22Rv1 (cell line): ENCODE measurements around the gene NREP.

ENCODE experiments used
- H3K27ac ChIP-seq: fragments of 450-650 bp; 2 replicates; pipeline ENCODE4 v1.5.1; 2017
- CTCF ChIP-seq: fragments of 450-650 bp; IDR thresholded peaks from 2 replicates; pipeline ENCODE4 v1.5.1; 2017; ENCODE audit warnings: mild to moderate bottlenecking
- ZFX ChIP-seq: fragments of 450-650 bp; IDR thresholded peaks from 2 replicates; pipeline ENCODE4 v1.6.1; 2017; ENCODE audit warnings: antibody characterized with exemption, borderline replicate concordance

The NREP gene

GRCh38 chr5:111790295-111790694 is 33.3 kb upstream of the NREP start:
- TF ChIP-seq ZFX (no peak), CTCF (no peak)
- no peak overlapping the region for H3K27ac ChIP-seq

- no peak overlapping the region for H3K27ac ChIP-seq
- TF ChIP-seq CTCF (no peak), ZFX (no peak)
Measured at GRCh38 chr5:111787006-111787405, 30.0 kb upstream of the NREP start.

- TF ChIP-seq CTCF (no peak), ZFX (no peak)
Measured at GRCh38 chr5:111784491-111785181, 27.6 kb upstream of the NREP start.

GRCh38 chr5:111783537-111783936 is 26.5 kb upstream of the NREP start:
- no peak for TF ChIP-seq ZFX

More at GRCh38 chr5:111784491-111785181, 27.6 kb upstream of the NREP start:
- H3K27ac ChIP-seq: no peak overlapping the region

GRCh38 chr5:111782216-111782615 is 25.2 kb upstream of the NREP start:
- no peak overlapping the region for H3K27ac ChIP-seq
- TF ChIP-seq ZFX (no peak), CTCF (no peak)

More at GRCh38 chr5:111783537-111783936, 26.5 kb upstream of the NREP start:
- no peak overlapping the region for H3K27ac ChIP-seq

- H3K27ac ChIP-seq: no peak overlapping the region
- TF ChIP-seq ZFX (no peak), CTCF (no peak)
Measured at GRCh38 chr5:111781200-111781599, 24.2 kb upstream of the NREP start.

GRCh38 chr5:111779922-111780292 is 22.9 kb upstream of the NREP start:
- TF ChIP-seq ZFX (no peak), CTCF (no peak)
- H3K27ac ChIP-seq: no peak overlapping the region

GRCh38 chr5:111779260-111779921 is 22.4 kb upstream of the NREP start:
- H3K27ac ChIP-seq: no peak overlapping the region
- no peak for TF ChIP-seq CTCF
- TF ChIP-seq ZFX: no peak
